ENCODE data around the gene NUAK2.

The NUAK2 gene

GRCh38 chr1:205346956-205347574 lies 25.5 kb upstream of the NUAK2 start:
- no peak overlapping the region for H3K27ac ChIP-seq (ENCODE audit: poor library complexity, severe bottlenecking)
- peak; percentile 31; the same call in 1 of the 3 replicates for ATAC-seq (ENCODE audit: low read depth)
- no peaks in the 10 kb centered on the region for H3K4me1 ChIP-seq (ENCODE audit: insufficient read depth, poor library complexity, severe bottlenecking)

GRCh38 chr1:205345761-205346160 lies 24.2 kb upstream of the NUAK2 start:
- peaks cover 19% of the 10 kb centered on the region for H3K27me3 ChIP-seq (ENCODE audit: insufficient read depth, poor library complexity, severe bottlenecking)

More at GRCh38 chr1:205346956-205347574, 25.5 kb upstream of the NUAK2 start:
- no peak for DNase-seq (ENCODE audit: low spot score)
- H3K9me3 ChIP-seq (ENCODE audit: severe bottlenecking) = no peaks in the 10 kb centered on the region
- H3K36me3 ChIP-seq (ENCODE audit: low read depth) = no peaks in the 10 kb centered on the region
- no peak for TF ChIP-seq CTCF (IDR thresholded peaks at IDR 0.05; ENCODE audit: poor library complexity, severe bottlenecking)
- H3K27me3 ChIP-seq (ENCODE audit: insufficient read depth, poor library complexity, severe bottlenecking) = peaks cover 19% of the 10 kb centered on the region
- no peak overlapping the region for H3K4me3 ChIP-seq (ENCODE audit: severe bottlenecking)

GRCh38 chr1:205344066-205344928 lies 22.8 kb upstream of the NUAK2 start:
- Histone ChIP-seq H3K4me1 (ENCODE audit: insufficient read depth, poor library complexity, severe bottlenecking) (peaks cover 4% of the 10 kb centered on the region), H3K27me3 (ENCODE audit: insufficient read depth, poor library complexity, severe bottlenecking) (peaks cover 19% of the 10 kb centered on the region), H3K27ac (ENCODE audit: poor library complexity, severe bottlenecking) (no peak overlapping the region), H3K4me3 (ENCODE audit: severe bottlenecking) (peak overlapping the region; percentile 17), H3K36me3 (ENCODE audit: low read depth) (no peaks in the 10 kb centered on the region), H3K9me3 (ENCODE audit: severe bottlenecking) (no peaks in the 10 kb centered on the region)
- TF ChIP-seq CTCF (IDR thresholded peaks at IDR 0.05; ENCODE audit: poor library complexity, severe bottlenecking) = peak; percentile 17
- DNase-seq (ENCODE audit: low spot score) (no peak), ATAC-seq (ENCODE audit: low read depth) (peak; percentile 56)

More at GRCh38 chr1:205345761-205346160, 24.2 kb upstream of the NUAK2 start:
- Histone ChIP-seq H3K27ac (ENCODE audit: poor library complexity, severe bottlenecking) (no peak overlapping the region), H3K36me3 (ENCODE audit: low read depth) (no peaks in the 10 kb centered on the region), H3K4me1 (ENCODE audit: insufficient read depth, poor library complexity, severe bottlenecking) (peaks cover 4% of the 10 kb centered on the region), H3K4me3 (ENCODE audit: severe bottlenecking) (no peak overlapping the region), H3K9me3 (ENCODE audit: severe bottlenecking) (no peaks in the 10 kb centered on the region)
- no peak for TF ChIP-seq CTCF (IDR thresholded peaks at IDR 0.05; ENCODE audit: poor library complexity, severe bottlenecking)
- ATAC-seq (ENCODE audit: low read depth) (no peak), DNase-seq (ENCODE audit: low spot score) (no peak)

GRCh38 chr1:205343431-205344065 lies 22.0 kb upstream of the NUAK2 start:
- ATAC-seq (ENCODE audit: low read depth) (no peak; the same call in 2 of the 3 replicates), DNase-seq (ENCODE audit: low spot score) (no peak)
- no peaks in the 10 kb centered on the region for H3K36me3 ChIP-seq (ENCODE audit: low read depth)
- H3K4me3 ChIP-seq (ENCODE audit: severe bottlenecking) = peak overlapping the region; percentile 17
- no peak overlapping the region for H3K27ac ChIP-seq (ENCODE audit: poor library complexity, severe bottlenecking)
- no peaks in the 10 kb centered on the region for H3K9me3 ChIP-seq (ENCODE audit: severe bottlenecking)
- H3K4me1 ChIP-seq (ENCODE audit: insufficient read depth, poor library complexity, severe bottlenecking) = peaks cover 4% of the 10 kb centered on the region
- peaks cover 19% of the 10 kb centered on the region for H3K27me3 ChIP-seq (ENCODE audit: insufficient read depth, poor library complexity, severe bottlenecking)
- TF ChIP-seq CTCF (IDR thresholded peaks at IDR 0.05; ENCODE audit: poor library complexity, severe bottlenecking) = peak; percentile 27
